ENCODE data around the gene ADGRB3.

Gene ADGRB3

GRCh38 chr6:68634726-68635411, at the start of gene ADGRB3:
ADGRB3 (plus strand) TSS chr6:68635282; CDS start chr6:68638676, 3,394 bp downstream.
- DNase-seq = peak; percentile 74

- no peak for DNase-seq
Measured at GRCh38 chr6:68593558-68593957, 41.5 kb upstream of the ADGRB3 start.

- no peak for DNase-seq
Measured at GRCh38 chr6:68597642-68598041, 37.4 kb upstream of the ADGRB3 start.

GRCh38 chr6:68615938-68616337, 19.1 kb upstream of the ADGRB3 start:
- no peak for DNase-seq

- DNase-seq = no peak
Measured at GRCh38 chr6:68625998-68626397, 9.1 kb upstream of the ADGRB3 start.

GRCh38 chr6:68628161-68628560, 6.9 kb upstream of the ADGRB3 start:
- DNase-seq = peak; percentile 74

- DNase-seq = peak; percentile 62
Measured at GRCh38 chr6:68632734-68633133, 2.3 kb upstream of the ADGRB3 start.

- DNase-seq = no peak
Measured at GRCh38 chr6:68633281-68633971, 1.7 kb upstream of the ADGRB3 start.

GRCh38 chr6:68633972-68634725, 933 bp upstream of the ADGRB3 start:
- no peak for DNase-seq

GRCh38 chr6:68635412-68635705, 277 bp downstream of the ADGRB3 start:
- no peak for DNase-seq

- peak; percentile 14 for DNase-seq
Measured at GRCh38 chr6:68635706-68636513, 828 bp downstream of the ADGRB3 start.

- DNase-seq = no peak
Measured at GRCh38 chr6:68636666-68637065, 1.6 kb downstream of the ADGRB3 start.

GRCh38 chr6:68637071-68637470, 2.0 kb downstream of the ADGRB3 start:
- no peak for DNase-seq

GRCh38 chr6:68637782-68638181, 2.7 kb downstream of the ADGRB3 start:
- DNase-seq = no peak

- peak; percentile 16 for DNase-seq
Measured at GRCh38 chr6:68638230-68638900, 3.3 kb downstream of the ADGRB3 start.

GRCh38 chr6:68639211-68639610, 4.1 kb downstream of the ADGRB3 start:
- no peak for DNase-seq

GRCh38 chr6:68639826-68640490, 4.9 kb downstream of the ADGRB3 start:
- DNase-seq = peak; percentile 28

- no peak for DNase-seq
Measured at GRCh38 chr6:68640491-68640835, 5.4 kb downstream of the ADGRB3 start.

- DNase-seq = no peak
Measured at GRCh38 chr6:68641172-68641571, 6.1 kb downstream of the ADGRB3 start.

GRCh38 chr6:68642081-68642480, 7.0 kb downstream of the ADGRB3 start:
- DNase-seq = no peak

GRCh38 chr6:68642977-68643376, 7.9 kb downstream of the ADGRB3 start:
- no peak for DNase-seq

GRCh38 chr6:68649669-68650068, 14.6 kb downstream of the ADGRB3 start:
- DNase-seq = no peak
